HG02981 (cell line): ENCODE data around the gene SLC27A5.

Experiments used
- ATAC-seq: cut with Tn5 transposase; IDR thresholded peaks from one replicate; pipeline ENCODE4 v1.9.1; 2021; ENCODE audit warnings: mild to moderate bottlenecking, moderate library complexity; ENCODE audit not compliant: unreplicated experiment

SLC27A5 gene

GRCh38 chr19:58511353-58512208 lies at the start of gene SLC27A5:
Gene SLC27A5, minus strand, starts transcription at chr19:58511992. Its CDS starts 37 bp downstream, at chr19:58511955.
- no peak for ATAC-seq

GRCh38 chr19:58560921-58561320 lies 49.1 kb upstream of the SLC27A5 start:
- ATAC-seq: no peak

- ATAC-seq: no peak
Measured at GRCh38 chr19:58560007-58560887, 48.5 kb upstream of the SLC27A5 start.

GRCh38 chr19:58559275-58560006 lies 47.6 kb upstream of the SLC27A5 start:
- ATAC-seq: peak; percentile 21

- ATAC-seq: peak; percentile 52
Measured at GRCh38 chr19:58558623-58559274, 47.0 kb upstream of the SLC27A5 start.

- ATAC-seq: no peak
Measured at GRCh38 chr19:58558066-58558622, 46.4 kb upstream of the SLC27A5 start, which contains the start of gene UBE2M. Gene UBE2M, minus strand, starts transcription at chr19:58558611. Its CDS starts 230 bp downstream, at chr19:58558381.

- ATAC-seq: no peak
Measured at GRCh38 chr19:58557221-58558065, 45.7 kb upstream of the SLC27A5 start.

- ATAC-seq: no peak
Measured at GRCh38 chr19:58556622-58557220, 44.9 kb upstream of the SLC27A5 start.

- no peak for ATAC-seq
Measured at GRCh38 chr19:58555920-58556621, 44.3 kb upstream of the SLC27A5 start.

- no peak for ATAC-seq
Measured at GRCh38 chr19:58555369-58555885, 43.6 kb upstream of the SLC27A5 start.

GRCh38 chr19:58554494-58555368 lies 42.9 kb upstream of the SLC27A5 start, which contains the start of gene CHMP2A:
Gene CHMP2A, minus strand, starts transcription at chr19:58555105. Its CDS starts 893 bp downstream, at chr19:58554212.
- ATAC-seq: peak; percentile 37

- no peak for ATAC-seq
Measured at GRCh38 chr19:58553799-58554493, 42.2 kb upstream of the SLC27A5 start.

- no peak for ATAC-seq
Measured at GRCh38 chr19:58552655-58553054, 40.9 kb upstream of the SLC27A5 start.

- no peak for ATAC-seq
Measured at GRCh38 chr19:58551577-58552471, 40.0 kb upstream of the SLC27A5 start.

GRCh38 chr19:58551123-58551497 lies 39.3 kb upstream of the SLC27A5 start:
- ATAC-seq: no peak
